A204.1 (cell line): ENCODE measurements around the gene IL15RA.
"Not testable (repeated sequence)": the region's sequence is repeated elsewhere in the genome, so short reads cannot be mapped to it uniquely, and the experiment has no call there.

Experiments
- FAIRE-seq: peaks from 2 replicates; lab custom pipeline; 2012; peaks lifted over from hg19 to GRCh38; lab: Jason Lieb, UNC

Gene IL15RA

DNA sequence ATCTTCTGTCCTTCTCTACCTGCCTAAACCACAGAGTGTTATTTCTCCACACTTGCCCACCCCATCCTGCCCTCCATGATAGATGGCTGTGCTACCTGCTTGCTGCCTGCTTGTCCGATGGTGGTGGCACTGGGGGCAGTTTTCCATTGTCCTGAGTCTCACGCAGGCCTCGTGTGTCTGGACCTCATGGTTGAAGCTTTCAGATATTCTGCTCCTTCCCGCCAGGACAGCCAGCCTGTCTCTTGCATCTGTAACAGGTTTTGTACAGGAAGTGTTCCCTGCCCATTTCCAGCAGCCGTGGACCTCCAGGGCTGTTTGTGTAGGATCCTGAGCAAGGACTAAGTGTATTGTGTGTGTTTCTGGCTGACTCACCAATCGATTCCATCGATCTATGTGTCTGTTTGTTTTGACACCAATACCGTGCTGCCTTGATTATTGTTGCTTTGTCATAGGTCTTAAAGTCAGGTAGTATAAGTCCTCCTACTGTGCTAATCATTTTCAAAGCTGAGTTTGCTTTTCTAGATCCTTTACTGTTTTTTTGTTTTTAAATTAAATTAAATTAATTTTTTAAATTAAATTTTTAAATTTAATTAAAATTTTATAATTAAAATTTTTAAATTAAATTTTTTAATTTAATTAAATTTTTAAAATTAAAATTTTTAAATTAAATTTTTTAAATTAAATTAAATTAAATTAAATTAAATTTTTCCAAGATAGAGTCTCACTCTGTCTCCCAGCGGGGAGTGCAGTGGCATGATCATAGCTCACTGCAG, 8.5 kb downstream of the IL15RA start:
- peak; percentile 85 for FAIRE-seq

DNA sequence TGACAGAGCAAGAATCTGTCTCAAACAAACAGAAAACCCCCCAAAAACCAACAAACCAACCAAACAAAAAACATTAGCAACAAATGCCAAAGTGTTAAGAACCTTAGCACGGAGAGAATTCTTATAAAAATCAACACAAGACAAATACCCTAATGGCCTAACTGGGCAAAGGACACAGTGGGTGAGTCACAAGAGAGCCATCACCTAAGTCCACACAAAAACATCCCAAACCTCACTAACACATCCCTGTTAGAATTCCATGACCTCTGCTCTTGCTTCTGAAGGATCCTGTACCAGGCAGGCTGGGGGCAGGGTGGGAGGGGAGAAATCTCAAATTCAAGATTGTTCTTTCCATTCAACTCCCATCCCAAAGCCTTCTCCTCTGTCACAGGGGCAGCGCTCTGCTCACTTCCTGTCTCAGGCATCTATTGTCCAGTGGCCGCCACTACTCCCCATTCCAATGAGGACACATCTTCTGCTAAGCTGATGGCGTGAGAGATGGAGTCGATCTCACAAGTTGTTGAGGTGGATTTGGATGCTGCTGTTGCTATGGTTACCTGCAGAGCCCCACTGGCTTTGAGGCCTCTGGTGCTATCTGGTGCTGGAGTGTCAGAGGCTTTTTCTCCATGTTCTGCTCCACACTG, 9.2 kb downstream of the IL15RA start:
- no peak for FAIRE-seq

DNA sequence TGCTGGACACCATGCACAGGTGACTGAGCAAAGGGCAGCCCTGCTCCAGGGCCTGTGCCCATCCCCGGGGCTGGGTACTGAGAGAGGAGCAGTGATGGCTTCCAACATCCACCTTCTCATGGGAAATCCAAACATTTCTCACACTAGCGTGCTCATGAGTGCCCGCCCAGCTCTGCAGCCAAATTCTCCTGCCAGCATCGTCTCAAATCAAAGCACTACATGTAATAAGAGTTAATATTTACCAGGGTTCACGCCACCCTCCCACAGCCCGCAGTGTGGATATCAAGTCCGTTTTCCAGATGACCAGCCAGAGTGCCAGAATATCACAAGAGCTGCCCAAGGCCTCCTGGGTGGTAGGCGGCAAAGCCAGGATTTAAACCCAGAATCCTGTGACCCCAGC, 12.1 kb downstream of the IL15RA start:
- no peak for FAIRE-seq

DNA sequence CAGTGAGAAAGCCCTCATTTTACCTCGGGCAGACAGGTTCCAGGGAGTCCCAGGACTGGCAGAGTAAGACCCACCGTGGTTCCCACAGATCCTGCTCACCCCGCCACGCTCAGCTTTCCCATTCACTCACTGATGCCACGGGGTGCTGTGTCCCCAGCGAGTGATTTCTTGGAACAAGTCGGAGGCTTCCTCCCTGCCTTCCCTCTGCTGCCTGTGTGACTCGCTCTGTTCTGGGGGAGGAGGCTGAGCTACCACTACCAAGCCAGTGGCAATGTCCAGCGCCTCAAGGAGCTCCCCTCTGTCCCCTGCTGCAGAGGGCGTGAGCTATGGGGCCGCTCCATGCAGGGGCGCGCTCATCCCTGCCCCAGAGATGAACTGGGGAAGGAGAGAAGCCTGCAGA, 12.6 kb downstream of the IL15RA start:
- no peak for FAIRE-seq

DNA sequence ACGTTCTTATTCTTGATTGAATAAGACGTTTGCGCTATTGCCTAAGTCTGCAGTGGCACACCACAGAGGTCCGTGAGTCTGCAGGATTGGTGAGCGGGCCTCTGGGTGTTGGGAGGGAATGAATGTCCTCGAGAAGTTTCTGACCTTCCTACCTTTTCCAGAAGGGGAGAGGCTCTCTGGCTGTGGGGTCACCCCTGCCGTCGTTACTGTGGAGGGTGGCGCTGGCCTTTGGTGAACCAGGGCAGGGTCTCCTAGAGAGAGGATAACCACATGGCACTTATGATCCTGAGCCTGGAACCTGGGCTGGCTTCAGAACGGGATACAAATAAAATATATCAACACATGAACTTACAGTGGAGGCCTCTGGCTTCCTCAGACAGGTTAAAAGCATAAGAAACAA, 13.8 kb downstream of the IL15RA start:
- FAIRE-seq = no peak

DNA sequence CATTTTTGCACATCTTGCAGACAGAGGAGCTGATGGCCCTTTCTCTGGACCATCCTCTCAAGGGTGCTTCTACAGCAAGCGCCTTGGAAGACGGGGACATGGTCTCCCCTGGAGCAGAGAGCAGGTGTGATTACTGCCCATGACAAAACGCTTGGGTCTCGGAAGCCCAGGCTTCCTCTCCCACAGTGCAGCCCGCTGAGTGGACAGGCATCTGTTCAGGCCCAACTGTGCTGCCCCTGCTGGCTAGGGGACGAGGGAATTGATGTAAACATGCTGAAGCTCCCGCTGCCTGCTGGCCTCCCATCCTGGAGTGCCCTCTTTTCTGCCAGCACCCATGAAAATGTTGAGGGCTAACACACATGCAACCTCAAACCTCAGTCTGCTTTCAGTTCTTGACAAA, 14.3 kb downstream of the IL15RA start:
- no peak for FAIRE-seq

DNA sequence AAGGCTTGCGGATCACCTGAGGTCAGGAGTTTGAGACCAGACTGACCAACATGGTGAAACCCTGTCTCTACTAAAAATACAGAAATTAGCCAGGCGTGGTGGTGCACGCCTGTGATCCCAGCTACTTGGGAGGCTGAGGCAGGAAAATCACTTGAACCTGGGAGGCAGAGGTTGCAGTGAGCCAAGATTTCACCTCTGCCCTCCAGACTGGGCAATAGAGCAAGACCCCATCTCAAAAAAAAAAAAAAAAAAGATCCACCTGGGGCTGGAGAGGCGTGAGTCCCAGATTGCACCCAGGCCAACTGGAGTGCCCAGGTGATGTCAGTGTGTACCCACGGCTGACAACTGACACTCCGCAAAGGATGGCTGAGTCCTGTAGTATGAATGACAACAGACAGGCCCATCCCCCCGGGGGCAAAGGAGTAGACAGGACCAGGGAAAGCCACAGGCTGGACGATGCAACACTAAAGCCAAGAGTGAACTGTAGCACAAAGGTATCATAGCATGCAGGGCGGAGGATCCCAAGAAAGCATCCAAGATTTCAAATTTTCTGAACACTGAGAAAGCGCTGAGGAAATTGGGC, 14.9 kb downstream of the IL15RA start:
- not testable (repeated sequence) for FAIRE-seq

DNA sequence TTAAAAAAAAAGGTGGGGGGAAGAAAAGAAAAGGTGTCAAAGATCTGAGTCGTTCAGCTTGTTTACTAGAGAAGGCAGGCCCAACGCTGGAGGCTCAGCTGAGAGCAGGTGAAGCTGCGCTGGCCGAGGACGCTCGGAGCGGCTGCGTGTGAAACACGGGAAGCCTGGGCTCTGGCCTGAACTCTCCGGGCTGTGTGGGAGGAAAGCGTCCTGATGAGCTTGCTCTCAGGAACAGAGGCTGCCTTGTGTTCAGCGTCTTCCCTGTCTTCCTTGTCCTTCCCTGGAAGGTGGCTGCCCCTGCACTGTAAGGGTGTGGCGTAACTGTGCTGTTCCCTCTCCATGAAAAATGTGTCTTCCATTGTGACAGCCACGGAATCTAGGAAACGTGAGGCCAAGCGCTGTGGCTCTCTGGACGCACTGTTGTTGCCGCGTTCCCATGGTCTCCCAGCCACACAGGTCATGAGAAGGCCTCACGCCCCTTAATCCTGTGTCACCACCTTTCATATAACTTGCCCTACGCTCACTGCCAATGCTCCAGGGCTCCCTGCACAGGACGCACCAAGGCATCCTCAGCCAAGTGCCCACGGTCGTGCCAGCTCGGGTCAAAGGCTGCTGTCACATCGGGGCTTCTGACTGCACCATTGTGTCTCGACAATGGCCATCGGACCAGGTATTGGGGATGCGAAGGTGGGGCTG, 15.8 kb downstream of the IL15RA start:
- no peak for FAIRE-seq

DNA sequence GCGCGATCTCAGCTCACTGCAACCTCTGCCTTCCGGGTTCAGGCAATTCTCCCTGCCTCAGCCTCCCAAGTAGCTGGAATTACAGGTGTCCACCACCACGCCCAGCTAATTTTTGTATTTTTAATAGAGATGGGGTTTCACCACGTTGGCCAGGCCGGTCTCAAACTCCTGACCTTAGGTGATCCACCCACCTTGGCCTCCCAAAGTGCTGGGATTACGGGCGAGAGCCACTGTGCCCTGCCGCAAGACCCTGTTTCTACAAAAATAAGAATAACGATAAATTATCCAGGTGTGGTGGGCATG, 16.4 kb downstream of the IL15RA start:
- FAIRE-seq = not testable (repeated sequence)

DNA sequence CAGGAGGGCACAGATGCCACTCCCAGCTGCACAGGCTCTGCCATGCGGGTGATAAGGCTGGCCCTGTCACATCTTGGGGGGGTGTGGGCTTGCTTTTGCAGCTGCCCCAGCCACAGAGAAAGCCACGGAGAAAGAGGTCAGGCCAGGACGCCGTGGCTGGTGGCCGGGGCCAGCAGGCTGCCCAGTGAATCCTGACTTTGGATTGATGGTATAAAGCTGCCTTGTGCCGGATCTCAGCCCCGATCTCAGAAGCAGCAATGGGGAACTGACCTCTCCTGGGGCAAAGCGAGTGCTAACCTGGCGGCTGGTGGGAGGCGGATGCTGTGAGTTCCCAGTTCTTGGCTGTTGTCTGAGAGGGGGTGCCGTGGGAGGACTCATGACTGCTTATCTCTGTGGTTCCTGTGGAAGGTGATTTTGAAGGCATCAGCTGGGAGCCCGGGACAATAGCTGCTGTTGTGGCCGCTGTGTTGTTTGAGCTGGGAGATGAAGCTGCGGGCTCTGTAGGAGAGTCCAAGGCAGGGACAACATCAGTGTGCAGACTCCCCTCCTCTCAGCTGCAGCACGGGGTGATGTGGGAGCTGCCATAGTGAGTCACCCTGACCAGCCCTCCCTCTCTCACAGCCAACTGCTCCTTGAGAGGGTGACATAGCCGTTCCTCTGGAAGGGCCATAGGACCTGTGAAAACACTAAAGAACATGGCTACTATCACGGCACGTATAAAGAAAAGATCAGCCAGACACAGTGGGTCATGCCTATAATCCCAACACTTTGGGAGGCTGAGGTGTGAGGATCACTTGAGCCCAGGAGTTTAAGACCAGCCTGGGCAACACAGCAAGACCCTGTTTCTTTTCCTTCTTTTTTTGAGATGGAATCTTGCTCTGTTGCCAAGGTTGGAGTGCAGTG, 17.0 kb downstream of the IL15RA start:
- FAIRE-seq = no peak

DNA sequence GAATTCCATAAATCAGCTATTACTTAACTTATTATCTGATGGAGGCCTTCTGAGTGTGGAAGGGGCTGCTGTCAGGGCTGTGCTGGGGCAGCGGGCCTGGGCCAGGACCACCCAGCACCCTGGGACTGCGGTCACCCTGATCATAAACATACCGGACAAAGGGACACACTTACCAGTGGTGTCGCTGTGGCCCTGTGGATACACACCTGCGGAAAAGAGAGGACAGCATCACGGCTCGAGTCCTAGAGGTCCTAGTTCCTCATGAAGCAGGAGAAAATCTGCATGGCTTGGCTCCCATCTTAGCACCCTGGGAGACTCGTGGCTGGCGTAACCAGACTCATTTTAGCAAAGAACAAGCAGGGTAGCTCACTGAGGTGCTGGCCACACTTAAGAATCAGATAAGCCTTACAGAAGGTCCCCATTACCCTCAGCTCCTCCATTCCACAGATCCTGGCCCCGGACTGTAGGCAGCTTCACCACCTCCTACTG, 17.7 kb downstream of the IL15RA start:
- FAIRE-seq = no peak

DNA sequence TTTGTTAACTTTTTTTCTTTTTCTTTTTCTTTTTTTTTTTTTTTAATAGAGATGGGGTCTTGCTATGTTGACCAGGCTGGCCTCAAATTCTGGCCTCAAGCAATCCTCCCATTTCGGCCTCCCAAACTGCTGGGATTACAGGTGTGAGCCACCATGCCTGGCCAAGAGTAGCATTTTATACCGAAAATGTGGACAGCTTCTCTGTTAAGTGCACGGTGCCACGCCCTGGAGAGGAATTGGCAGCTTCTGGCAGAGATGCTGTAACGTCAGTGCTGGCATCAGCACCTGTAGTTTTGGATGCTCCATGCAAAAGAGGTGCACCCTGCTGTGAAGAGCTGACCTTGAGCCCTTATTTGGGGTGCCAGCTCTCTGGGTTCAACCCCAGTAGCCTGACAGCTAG, 18.2 kb downstream of the IL15RA start:
- no peak for FAIRE-seq

DNA sequence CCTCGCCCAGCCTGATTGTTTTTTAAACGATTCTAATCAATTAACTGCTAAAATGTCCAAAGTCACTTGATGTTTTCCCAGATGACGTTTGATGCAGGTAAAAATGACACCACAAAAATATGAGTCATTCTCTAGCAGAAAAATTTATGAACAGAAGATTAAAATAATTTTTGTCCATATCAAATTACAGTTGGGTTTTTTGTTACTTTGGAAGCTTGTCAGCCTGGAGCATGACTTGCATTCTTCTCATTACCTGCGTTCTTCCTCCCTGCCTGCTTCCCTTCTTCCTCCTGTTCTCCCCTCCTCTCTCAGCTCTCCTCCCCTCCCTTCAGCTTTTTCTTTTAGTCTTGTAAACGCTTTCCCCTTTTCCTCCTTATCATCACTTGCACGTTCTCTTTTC, 18.7 kb downstream of the IL15RA start:
- FAIRE-seq = no peak

DNA sequence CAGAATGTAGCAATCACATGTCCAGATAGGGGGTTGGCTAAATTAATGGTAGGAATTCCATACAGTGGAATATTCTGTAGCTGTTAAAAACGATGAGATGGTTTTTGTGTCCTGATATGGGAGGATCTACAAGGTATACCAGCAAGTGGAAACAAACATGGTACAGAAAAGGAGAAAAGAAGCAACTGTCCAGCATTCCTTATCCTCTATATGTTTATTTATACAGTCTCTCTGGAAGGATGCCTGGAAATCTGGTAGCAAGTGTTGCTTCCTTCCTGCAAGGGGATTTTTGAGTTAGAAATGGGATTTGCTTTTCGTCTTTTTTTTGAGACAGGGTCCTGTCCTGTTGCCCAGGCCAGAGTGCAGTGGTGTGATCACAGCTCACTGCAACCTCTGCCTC, 19.3 kb downstream of the IL15RA start:
- FAIRE-seq = no peak

DNA sequence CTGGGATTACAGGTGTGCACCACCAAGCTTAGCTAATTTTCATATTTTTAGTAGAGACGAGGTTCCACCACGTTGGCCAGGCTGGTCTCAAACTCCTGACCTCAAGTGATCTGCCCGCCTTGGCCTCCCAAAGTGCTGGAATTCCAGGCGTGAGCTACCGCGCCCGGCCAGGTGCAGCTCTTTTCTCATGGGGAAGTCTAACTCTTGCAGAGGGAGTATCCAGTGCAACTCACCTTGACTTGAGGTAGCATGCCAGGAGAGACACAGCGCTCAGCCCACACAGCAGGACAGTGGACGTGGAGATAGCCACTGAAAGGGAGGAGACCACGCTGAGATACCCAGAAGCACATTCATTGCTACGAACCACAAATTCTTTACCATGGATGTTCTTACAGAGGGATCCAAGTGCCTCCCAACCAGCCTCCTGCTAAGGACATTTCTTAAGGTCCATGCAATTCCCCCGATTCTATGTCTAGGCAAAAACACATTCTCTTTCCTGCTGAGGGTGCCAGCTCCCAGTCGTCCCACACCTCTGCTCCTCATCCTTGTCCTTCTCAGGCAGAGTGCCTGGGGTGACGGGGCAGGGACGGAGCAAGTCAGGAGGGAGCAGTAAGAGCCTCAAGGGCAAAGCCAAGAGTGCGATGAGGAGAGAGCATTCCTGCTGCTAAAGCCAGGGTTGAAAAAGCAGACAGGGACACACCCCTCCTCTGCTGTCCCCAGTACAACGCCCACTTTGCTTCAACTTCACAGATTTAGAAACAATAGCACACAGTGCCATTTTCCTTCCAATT, 21.0 kb downstream of the IL15RA start:
- no peak for FAIRE-seq

DNA sequence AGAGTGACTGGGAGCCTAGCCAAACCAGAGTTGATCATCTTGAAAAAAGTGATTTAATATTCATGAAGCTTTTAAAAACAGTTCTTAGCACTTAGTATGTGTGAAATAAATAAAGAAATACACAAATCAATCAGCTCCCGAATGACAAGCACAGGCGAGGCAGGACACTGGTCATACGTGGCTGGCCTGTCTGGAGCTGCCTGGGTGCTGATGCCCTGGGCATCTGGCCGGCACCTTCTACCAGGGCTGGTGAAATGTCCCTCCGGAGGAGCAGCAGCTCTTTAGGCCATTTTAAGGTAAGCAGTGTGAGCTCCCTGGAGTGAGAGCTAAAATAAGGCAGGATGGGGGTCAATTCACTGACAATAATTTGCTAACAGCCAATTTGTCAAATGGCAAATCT, 23.7 kb downstream of the IL15RA start:
- no peak for FAIRE-seq

DNA sequence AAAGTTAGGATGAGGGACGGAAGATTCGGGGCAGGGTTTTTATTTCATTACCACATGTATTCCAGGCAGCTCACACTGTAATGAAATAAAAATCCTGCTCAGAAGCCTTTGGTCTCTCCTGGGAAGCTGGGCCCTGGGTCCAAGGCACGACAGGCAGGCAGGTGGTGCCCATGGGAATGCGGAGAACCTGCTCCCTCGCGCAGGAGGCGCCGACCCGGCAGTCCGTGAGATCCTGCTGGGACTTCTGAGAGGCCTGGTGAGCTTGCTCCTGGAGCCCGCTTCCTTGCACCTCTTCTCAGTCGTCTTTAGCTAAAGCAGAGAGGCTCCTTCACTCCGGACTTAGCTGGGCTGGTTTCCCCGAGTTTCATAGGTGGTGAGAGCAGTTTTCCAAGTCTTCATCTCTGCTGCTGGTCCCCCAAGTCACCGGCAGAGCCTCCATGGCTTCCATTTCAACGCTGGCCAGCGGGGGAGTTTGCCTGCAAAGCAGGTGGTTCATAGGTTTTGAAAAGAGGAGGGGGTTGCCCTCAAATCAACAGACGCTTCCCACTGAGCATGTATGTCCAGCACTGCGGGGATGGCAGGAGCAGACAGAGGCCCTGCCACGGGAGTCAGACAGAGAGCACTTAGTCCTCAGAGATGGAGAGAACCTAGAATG, 24.5 kb downstream of the IL15RA start:
- no peak for FAIRE-seq

DNA sequence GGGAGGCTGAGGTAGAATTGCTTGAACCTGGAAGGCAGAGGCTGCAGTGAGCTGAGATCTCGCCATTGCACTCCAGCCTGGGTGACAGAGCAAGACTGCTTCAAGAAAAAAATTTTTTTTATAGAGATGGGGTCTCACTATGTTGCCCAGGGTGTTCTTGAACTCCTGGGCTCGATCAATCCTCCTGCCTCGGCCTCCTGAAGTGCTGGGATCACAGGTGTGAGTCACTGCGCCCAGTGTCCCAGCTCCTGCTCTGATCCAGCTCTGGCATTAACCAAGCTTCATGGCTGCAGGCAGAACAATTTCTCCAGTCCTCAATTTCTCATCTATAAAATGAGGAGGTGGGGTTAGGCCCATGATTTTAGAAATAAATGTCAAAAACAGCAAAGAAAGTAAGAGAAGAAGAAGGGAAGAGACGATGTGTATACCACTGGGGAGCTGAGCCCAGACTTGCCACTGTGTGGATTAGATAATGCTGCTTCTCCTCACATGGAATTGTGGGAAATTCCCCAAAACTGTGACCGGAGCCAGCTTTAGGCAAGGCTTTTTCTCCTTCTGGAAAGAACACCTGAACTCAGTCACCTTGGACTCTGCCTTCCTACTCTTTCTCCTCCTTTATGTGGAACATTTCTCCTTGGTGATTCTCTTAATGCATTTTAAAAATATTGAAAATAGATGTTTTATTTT, 25.5 kb downstream of the IL15RA start:
- FAIRE-seq = no peak

DNA sequence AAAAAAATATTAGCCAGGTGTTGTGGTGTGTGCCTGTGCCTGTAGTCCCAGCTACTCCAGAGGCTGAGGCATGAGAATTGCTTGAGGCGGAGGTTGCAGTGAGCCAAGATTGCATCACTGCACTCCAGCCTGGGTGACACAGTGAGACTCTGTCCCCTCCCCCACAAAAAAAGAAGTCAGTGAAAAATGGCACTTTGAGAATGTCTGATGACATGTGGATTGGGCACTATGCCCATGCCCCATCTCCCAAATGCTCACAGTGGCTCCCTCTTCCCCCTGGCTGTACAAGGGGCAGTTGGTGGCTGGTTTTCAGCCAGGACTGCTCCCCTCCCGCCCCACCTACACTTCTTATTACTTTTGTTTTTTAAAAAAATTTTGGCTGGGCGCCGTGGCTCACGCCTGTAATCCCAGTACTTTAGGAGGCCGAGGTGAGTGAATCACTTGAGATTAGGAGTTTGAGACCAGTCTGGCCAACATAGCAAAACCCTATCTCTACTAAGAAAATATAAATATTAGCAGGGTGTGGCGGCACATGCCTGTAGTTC, 26.1 kb downstream of the IL15RA start:
- FAIRE-seq = no peak
